NOMO-1 treated with dmso at 0.1 percent for 144 hours (cell line): ENCODE measurements around the gene EFCAB14.
A peak's percentile ranks its signal among the peaks of the same experiment; 100 is the strongest.
"Not testable (repeated sequence)": the region's sequence is repeated elsewhere in the genome, so short reads cannot be mapped to it uniquely, and the experiment has no call there.

Experiments used
- DNase-seq: peaks from one replicate; lab custom pipeline; 2025; ENCODE audit not compliant: unreplicated experiment; lab: John Stamatoyannopoulos, UW

EFCAB14 gene

GRCh38 chr1:46718727-46719622, at the start of gene EFCAB14:
Gene EFCAB14 (minus strand): TSS chr1:46719114. CDS start chr1:46718087, 1,027 bp downstream.
- DNase-seq: peak; percentile 94

GRCh38 chr1:46768445-46768844, 49.5 kb upstream of the EFCAB14 start:
- DNase-seq: no peak

- no peak for DNase-seq
Measured at GRCh38 chr1:46767649-46768282, 48.9 kb upstream of the EFCAB14 start.

- DNase-seq: no peak
Measured at GRCh38 chr1:46764402-46764801, 45.5 kb upstream of the EFCAB14 start.

GRCh38 chr1:46761740-46762139, 42.8 kb upstream of the EFCAB14 start:
- DNase-seq: no peak

GRCh38 chr1:46760558-46761166, 41.7 kb upstream of the EFCAB14 start:
- no peak for DNase-seq

GRCh38 chr1:46757956-46758528, 39.1 kb upstream of the EFCAB14 start:
- DNase-seq: no peak

- DNase-seq: no peak
Measured at GRCh38 chr1:46757247-46757955, 38.5 kb upstream of the EFCAB14 start.

- DNase-seq: no peak
Measured at GRCh38 chr1:46755121-46755520, 36.2 kb upstream of the EFCAB14 start.

- DNase-seq: not testable (repeated sequence)
Measured at GRCh38 chr1:46754707-46755106, 35.8 kb upstream of the EFCAB14 start.

GRCh38 chr1:46753985-46754384, 35.1 kb upstream of the EFCAB14 start:
- no peak for DNase-seq

GRCh38 chr1:46749921-46750404, 31.0 kb upstream of the EFCAB14 start:
- DNase-seq: no peak

GRCh38 chr1:46749404-46749803, 30.5 kb upstream of the EFCAB14 start:
- no peak for DNase-seq

GRCh38 chr1:46747683-46748288, 28.9 kb upstream of the EFCAB14 start:
- no peak for DNase-seq

- no peak for DNase-seq
Measured at GRCh38 chr1:46742069-46742468, 23.2 kb upstream of the EFCAB14 start.

GRCh38 chr1:46735708-46736324, 16.9 kb upstream of the EFCAB14 start:
- peak; percentile 12 for DNase-seq

- not testable (repeated sequence) for DNase-seq
Measured at GRCh38 chr1:46728327-46728873, 9.5 kb upstream of the EFCAB14 start.

- DNase-seq: no peak
Measured at GRCh38 chr1:46725736-46726108, 6.8 kb upstream of the EFCAB14 start.

- peak; percentile 57 for DNase-seq
Measured at GRCh38 chr1:46724991-46725735, 6.2 kb upstream of the EFCAB14 start.
